RPMI8226 (cell line): ENCODE results near the gene KAZN.

Experiments used
- DNase-seq: peaks from one replicate; pipeline ENCODE4 v3.0.0-alpha.2; 2015

Gene KAZN

DNA sequence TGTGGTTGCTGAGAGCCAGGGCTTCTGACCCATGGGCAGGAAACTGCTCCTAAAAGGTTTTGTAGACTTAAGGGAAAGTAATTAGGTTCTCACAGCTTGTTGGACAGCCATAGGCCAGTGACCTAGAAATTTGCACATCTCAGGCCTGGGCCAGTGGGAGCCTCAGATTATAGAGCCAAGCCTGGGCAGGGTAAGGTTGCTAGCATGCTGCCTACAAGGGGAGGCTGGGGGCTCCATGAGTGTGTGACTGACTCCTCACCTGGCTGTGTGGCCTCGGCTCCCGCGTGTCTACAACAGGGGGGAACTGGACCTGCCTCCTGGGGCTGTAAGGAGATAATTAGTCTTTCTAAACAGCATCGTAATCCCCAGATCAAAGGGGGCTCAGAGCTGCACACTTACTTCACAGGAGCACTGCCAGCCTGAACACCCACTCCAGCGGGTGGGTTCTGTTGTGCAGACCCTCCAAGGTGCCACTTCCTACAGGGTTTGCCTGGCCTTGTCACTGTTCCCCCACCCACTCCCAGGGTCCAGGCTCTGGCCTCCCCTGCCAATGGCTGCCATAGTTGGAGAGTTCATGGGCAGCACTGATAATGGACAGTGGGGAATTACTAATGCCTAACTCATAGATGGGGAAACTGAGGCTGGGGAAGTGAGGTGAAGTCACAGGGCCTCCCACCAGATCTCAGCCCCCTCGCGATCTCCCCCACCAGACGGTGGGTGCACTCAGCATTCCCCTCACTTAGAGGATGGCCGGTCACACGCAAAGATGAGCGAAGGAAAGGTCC is 324.6 kb downstream of the KAZN start:
- DNase-seq = no peak

DNA sequence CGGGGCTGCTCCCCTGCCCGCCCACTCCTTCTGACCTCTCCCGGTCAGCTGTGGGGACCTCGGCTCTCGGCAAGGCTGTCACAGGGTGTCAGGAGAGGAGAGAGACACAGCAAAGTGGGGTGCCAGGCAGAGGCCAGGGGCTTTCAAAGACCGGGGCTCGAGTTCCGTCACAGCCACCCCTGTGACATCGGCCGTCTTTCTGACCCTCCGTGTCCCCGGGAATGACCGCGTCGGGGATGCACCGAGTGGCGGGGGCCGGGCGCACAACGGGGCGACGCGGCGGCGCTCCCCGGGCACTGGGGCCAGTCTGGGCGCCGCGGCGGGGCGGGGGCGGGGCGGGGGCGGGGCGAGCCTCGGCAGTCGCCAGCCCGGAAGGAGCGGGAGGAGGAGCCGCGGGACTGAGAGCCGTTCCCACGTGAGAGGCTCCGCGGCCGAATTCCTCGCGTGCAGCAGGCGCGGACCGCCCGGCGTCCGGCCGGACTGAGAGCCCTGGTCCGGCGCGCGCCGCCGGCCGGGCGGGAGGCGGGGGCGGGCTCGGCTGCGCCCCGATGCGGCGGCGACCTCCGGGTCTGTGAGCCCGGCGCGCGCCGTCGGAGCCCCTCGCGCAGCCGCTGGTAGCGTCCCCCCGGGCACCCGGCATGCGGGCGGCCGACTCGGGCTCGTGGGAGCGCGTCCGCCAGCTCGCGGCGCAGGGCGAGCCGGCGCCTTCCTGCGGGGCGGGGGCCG is 325.4 kb downstream of the KAZN start:
- DNase-seq = peak; percentile 83

DNA sequence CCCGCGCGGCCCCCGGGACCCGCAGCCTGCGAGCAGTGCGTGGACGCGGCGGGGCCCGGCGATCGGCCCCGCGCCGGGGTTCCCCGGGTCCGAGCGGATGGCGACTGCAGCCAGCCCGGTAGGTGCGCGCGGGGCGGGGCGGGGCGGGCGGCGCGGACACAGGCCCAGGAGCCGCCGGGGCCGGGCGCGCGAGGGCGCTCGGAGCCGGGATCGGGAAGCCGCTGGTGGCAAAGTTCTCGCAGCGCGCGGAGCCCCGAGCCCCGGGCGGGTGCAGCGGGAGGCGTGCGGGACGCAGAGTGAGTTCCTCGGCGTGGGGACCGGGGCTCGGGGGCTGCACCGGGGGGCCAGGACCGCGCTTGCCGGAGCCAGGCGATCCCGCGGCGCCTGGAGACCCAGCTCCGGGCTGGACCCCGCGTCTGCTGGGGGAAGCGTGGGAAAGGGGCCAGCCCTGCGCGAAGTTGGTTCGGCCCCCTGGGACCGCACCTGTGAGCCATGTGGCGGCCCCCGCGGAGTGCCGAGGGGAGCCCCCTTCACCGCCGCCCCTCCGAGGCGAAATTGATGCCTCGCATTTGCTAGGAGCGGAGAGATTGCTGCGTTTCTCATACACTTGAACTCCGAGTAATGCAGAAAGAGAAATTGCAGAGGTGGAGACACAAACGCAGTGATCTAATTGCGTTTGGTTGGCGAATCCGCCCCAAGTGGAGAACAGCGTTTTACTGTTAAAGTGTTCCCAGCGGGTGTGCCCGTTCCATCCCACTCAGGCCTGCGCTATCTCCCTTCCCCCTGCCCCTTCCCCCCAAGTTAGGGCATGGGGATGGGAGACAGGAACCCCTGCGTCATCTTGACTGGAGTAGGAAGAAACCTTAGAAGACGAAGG is 326.2 kb downstream of the KAZN start:
- peak; percentile 67 for DNase-seq

DNA sequence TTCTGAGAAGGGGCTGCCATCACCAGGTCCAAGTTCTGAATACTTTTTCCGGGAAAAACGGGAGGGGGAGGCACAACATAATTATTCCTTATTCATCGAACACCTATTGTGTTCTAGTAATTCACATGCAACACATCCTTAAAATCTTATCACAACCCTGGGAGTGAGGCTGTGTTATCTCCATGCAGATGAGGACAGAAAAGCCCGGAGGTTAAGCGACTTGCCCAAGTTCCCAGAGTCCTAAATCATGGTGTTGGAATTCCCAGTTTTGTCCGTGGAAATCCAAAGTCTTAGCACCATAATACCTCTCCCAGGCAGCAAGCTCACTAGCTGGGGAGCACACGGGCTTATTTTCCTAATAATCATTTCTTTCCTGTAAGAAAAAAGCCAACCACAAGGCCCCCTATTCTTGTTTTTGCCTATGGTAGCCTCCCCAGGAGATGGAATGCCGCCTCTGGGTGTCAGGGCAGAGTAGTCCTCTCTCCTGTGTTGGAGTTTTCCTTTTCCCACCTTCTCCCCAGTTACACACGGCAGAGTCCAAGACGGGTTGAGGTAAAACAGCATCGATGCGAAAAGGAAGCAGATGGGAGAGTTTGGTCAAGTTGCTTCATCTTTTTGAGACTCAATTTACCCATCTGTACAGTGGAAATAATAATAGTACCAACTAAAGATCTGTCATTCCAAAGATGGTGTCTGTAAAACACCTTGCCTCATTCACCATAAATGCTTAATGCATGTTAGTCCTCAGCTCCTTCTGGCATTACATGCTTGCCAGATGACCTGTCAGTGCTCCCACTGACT is 327.1 kb downstream of the KAZN start:
- DNase-seq = no peak

DNA sequence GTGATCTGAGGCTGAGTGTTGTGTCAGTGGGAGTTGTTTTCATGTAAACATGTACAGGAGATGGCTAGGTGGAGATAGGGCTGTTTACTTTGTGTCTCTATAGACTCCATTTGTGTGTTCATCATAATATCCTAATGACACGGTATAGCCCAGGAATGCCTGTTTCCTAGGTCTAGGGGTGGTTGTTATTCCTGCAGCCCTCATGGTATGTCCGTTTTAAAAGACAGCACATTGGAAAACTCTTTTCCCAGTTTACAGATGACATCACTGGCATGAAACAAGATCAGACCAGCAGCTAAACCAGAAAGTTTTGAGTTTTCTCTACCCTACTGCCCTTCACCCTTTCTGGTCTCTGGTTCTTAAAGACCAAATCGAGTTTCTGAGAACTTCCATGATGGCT is 327.7 kb downstream of the KAZN start:
- DNase-seq = no peak

DNA sequence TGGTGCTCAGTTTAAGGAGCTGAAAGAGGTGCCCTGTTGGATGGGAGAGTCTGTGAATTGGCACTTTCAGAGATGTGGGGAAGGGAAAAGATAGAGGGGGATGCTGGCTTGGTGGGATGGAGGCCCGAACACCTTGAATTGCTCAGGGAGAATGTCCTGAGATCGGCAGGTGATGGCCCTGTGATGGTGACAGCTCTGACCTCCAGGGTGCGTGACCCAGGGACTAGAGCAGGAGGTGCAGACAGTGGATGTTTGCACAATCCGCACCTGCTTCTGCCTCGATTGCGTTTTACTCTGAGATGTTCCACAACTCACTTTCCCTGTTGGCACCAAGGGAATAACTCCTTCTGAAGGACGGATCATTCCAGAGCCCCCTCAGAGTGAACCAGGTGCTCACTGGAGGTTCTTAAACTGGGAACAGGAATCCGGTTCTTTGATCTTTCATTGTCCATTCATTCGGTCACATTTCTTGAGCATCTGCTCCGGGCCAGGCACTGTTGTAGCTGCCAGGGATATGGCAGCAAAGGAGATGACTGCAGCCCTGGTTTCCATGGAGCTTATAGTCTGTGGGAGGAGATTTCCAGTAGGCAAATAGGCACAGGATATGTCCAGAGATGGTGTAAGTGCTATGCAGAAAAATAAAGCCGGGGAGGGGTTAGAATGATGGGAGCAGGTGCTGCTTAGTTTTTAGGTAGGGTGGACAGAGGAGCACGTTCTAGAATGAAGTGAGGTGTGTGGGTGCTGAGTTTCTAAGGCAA is 328.5 kb downstream of the KAZN start:
- DNase-seq = no peak

DNA sequence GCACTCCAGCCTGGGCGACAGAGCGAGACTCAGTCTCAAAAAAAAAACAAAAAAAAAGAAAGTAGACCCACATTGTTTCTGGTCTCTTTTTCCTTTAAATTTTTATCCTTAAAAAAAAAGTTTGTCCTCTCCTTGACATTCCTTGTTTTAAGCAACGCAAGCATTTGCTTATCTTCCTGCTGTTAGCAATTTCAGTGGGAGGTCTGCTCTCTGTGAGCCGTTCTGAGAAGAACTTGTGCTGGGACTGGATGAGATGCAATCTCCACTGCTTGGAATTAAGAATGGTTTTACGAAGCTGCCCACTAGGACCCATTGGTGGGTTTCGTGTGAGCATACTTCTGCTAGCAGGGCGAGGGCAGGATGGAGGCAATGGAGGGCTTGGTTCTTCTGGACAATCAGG is 329.9 kb downstream of the KAZN start:
- DNase-seq = no peak

DNA sequence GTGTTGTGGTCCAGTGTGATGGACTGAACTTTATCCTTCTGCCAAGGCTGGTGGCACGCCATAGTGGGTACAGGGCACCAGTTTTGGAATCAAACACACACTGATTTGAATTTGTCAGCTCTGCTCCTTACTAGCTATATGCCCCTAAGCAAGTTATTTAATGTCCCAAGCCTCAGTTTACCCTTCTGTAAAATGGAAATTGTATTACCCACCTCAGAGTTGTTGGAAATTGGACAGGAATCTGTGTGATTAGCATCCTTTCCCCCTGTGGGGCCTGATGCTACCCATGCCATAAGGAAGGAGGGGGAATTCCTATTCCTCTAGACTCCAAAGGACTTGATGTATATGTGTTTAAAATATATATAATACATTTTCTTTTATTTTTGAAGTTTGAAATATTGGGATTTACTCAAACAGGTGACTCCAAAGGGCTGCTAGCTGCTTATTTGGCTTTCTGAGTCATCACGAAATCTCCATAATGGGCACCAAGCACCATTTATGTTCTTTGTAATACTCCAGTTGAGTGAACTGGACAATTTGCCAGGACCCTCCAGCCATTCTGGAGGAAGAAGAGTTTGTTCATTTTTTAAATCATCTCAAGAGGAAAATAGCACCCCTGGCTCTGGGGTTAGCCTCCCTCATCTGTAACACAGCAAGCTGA is 330.5 kb downstream of the KAZN start:
- DNase-seq = no peak

DNA sequence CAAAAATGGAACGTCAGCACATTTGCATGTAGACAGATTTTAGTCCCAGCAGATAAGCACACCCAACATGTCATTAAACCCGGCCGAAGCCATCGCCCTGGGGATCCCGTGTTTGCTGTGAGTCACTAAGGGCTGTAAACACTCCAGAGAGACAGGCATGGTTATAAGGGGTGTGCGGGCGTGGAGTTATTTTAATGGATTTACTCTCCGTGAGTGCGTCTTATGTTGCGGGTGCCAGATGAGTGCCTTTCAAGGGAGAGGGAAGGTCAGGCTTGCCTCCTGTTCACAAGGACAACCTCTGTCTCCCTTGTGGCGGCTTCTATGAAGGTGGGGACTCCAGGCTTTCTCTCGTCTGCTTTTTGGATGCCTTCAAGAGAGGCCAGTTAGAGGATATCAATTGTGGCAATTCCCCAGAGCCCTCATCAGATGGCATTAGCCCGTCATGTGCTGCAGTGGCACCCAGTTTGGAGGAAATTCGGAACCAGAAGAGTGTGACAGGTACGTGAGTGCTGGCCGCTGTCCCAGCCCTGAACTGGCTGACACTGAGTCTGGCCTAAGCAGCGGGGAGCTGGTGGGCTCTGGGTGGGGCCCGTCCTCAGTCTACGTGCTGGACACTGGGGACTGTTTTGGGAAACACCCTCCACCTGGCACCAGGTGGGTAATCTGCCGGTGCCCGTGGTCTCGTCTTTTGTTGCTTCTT is 331.2 kb downstream of the KAZN start:
- no peak for DNase-seq

DNA sequence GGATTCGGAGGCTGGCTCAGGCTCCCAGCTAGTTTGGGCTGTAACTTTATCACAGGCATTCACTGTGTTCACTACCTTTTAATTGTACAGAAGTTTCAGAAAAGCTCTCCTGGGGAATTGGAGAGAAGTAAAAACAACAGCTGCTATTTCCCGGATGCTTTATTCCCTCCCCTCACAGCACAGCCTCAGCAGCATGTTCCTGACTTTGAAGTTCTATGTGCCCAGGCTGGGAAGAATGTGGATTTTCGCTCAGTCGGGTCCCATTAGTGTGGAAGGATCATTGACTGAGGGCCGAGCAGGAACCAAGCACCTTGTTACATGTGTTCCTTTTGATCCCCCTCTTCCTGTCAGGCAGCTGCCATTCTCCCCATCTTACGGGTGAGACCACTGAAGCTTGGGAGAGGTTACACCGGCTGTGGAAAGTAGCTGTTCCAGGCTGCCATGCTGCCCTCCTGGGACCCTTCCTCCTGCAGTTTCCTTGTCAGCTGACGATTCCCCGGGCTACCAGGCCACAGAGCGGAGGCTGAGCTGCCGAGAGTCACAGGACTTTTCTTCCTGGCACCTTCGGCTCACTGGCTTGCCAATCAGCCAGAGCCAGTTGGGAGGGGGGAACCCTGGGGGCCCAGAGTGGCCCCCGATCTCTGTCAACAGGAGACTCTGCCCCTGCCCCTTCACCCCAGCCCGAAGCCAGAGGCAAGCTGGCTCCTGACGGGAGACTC is 331.9 kb downstream of the KAZN start:
- no peak for DNase-seq

DNA sequence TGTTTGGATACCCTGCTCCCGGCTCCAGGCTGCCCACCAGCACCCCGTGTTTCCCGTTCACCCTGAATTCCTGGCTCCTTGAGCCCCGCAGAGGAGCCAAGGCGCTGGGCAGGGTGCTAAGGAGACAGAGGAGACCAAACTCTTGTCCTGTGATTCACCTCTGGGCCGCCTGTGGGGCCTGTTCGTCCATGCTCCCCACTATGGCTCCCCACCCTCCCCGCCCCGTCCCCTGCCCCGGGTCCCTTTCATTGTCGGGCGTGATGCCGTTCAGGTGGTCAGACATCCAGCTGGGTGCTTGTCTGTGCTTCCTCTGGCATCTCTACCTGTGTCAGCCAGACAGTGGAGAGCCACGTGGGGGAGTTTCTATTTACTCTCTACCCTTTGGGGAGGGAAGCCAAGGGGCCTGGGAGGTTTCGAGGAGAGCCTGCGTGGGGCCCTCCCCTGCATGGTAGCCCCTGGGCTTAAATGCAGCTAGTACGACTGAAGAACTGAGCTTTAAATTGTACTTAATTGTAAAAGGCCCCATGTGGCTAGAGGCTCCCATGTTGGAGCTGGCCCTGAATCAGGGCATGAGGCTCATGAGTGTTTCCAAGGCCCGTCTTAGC is 333.7 kb downstream of the KAZN start:
- no peak for DNase-seq

DNA sequence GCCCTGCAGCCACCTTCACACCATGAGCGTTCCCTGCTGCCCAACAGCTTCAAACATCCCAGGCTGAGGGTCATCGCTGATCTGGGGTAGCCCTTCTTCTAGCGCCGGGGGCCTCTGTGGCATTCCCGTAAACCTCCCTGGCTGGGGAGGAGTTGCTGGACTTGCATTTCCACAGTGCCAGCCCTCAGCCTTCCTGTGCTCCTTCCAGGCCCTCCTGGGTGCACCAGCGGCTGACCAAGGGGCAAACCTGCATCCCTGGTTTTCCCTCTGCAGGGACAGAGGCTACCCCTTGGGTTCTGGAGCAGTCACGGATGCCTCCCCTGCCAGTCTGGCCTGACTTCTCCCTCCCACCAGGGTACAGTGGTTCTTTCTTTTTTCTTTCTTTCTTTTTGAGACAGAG is 336.4 kb downstream of the KAZN start:
- no peak for DNase-seq

DNA sequence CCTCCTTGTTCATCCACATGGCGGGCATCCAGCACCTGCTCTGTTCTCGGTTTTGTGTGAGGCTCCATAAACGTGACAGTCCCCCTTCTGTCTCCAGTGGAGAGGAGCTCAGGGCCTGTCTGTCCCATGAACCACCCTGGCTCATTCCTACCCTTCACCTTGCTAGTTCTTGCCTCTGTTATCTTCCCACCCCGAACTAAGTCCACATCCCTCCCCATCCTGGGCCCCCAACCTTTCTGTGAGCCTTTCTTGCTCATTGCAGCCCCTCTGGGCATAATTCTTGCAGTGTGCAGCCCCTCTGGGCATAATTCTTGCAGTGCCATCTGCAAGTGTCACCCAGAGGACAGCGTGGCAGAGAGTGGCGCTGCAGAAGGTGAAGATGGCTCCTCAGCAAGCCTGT is 338.3 kb downstream of the KAZN start:
- no peak for DNase-seq

DNA sequence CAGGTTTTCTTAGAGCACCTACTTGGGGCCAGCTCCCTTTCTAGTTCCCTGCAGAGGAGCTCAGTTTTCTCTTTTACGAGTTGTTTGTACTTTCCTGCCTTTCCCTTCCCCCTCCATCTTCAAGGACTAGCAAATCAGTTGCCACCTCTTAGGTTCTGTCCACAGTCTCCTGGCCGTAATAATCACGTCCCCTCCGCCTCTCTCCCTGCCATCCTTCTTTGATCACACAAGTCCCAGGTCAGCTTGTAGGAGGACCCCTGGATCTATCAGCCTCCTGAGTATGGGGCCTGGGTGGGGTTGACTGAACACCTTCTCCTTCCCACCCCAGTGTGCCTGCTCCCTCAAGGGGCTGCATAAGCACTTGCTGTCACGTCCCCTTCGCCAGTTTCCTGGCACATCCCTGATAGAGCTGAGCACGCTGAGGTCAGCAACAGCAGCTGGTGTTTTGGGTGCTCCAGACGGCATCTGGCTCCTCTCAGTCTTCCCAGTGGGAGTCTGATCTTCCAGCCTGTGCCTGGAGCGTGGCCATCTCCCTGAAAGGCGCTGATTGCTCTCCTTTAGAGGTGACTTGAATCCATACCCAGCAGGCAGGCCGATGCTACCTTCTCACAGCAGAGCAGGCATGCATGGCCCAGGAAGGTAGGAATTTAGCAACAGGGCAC is 338.9 kb downstream of the KAZN start:
- DNase-seq = no peak

DNA sequence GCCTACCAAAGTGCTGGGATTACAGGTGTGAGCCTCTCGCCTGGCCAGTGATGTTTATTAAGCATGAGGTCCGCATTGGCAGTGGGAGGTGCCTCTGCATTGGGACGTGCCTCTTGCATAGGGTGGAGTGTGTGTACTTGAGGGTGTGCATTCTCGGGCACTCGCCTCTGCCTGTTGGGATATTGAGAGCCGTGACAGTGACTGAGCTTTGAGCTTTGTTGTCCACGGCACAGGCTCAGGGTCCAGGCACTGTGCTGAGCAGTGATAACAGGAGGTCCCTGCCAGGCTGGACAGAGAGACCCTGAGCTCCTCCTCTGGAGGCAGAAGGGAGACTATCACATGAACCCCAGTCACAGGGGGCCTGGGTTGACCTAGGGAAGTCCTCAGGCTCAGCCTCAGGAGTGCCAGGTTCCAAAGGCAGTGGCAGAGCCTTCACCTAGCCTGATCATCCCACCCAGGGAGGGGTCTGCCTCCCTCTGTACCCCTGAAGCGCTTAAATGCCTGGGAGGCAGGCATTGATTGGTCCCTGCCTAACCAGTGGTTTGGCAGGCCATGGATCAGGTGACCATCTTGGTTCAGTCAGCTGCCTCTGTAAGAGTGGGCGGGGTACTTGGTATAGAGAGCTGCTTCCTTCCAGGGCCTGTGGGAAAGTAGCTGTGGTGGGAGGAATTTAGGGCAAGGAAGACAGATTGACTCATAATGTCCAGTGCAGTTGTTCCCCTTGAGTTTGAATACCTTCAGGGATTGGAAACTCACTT is 341.2 kb downstream of the KAZN start:
- no peak for DNase-seq

DNA sequence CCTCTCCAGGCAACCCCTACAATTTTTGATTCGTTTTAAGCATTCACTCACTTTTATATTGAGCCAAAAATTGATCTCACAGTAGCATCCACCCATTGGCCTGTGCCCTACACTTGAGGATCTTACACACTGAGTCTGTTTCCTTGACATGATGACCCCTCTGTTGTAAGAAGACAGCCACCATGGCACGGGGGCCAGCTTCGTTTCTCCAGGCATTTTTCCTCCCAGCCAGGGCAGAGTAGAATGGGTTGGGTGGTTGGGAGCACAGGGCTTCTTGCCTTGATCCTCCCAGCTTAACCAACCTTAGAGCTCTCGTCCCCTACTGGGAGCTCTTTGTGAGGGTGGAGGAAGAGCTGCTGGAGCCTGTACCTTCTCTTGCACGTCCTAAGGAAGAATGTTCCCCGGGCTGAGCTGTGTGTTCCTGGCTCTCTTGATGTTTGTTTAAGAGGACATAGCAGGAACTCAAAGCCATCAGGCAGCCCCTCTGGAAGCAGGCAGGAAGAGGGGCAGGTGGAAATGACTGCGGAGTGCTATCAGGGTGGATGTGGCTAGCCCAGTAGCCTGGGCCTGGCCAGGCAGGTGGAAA is 341.9 kb downstream of the KAZN start:
- no peak for DNase-seq

DNA sequence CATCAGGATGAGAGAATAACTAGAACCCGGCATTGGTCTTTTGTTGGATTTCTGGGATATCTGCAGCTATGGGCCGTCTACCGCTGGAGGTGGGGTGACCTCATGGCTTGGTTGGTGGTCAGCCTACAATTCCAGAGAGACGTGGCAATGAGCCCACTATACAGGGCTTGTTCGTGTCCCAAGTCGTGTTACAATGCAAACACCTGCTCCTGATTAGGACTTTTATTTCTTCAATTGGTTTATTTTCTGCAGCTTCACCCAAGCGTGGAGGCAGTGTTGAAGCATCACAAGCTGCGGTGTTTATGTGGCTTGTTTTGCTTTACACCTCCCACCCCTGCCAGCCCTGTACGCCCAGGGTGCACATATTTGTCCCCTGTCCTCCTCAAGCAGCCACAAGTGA is 343.4 kb downstream of the KAZN start:
- no peak for DNase-seq

DNA sequence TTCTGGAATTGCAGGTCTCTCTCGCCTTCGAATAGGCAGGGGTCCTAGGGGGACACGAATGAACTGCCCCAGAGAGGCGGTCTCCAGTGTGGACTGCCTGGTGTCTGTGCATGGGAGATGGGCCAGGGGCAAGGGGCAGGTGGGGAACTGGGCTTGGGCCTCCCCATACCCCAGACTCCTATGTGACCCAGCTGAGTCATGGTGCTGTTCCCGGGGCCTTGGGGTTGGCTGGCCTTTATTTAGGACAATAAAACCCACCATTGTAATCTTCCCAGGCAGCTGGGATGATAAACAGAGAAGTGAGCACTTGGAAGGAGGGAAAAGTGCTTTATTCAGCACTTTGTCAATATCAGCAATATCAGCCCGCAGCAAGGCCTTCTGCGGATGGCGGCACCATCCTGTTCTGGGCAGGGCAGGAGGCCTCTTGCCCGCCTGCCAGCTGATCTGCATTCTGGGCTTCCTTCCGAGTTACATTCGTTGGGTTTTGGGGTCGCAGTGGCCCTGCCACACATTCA is 346.0 kb downstream of the KAZN start:
- no peak for DNase-seq
